Liver (tissue), 9 donors: ENCODE measurements around the gene FAM181A. TPM values are rescaled to one million over a fixed set of nuclear protein-coding genes. Genes with fewer than 3 reads are reported as not detected.

Experiments used
- DNase-seq: peaks from one replicate; pipeline ENCODE4 v3.0.0-alpha.2; 2017; ENCODE audit warnings: low spot score
- H3K27ac ChIP-seq, 2 donors: one replicate each; pipeline ENCODE4 v1.7.0; 2013; ENCODE audit warnings: inconsistent platforms in 2 of 2, low read length in 2 of 2, control low read depth in 1 of 2, low read depth in 1 of 2, mild to moderate bottlenecking in 1 of 2
- H3K27me3 ChIP-seq, 4 donors: one replicate each; pipeline versions ENCODE4 v1.6.1 to v1.7.0; 2013; ENCODE audit warnings: low read length in 3 of 4, inconsistent platforms in 1 of 4, mild to moderate bottlenecking in 1 of 4, moderate library complexity in 1 of 4; ENCODE audit not compliant: control insufficient read depth in 4 of 4, insufficient read depth in 4 of 4
- H3K36me3 ChIP-seq, 4 donors: one replicate each; pipeline versions ENCODE4 v1.6.1 to v1.7.0; 2013; ENCODE audit warnings: low read length in 3 of 4, mild to moderate bottlenecking in 3 of 4, low read depth in 1 of 4, moderate library complexity in 1 of 4; ENCODE audit not compliant: control insufficient read depth in 4 of 4, insufficient read depth in 3 of 4
- H3K4me1 ChIP-seq, 4 donors: one replicate each; pipeline versions ENCODE4 v1.6.1 to v1.7.0; 2013; ENCODE audit warnings: low read length in 3 of 4, mild to moderate bottlenecking in 3 of 4, moderate library complexity in 1 of 4; ENCODE audit not compliant: control insufficient read depth in 4 of 4, insufficient read depth in 4 of 4
- H3K4me3 ChIP-seq, 3 donors: one replicate each; pipeline versions ENCODE4 v1.6.1 to v1.7.0; 2013; ENCODE audit warnings: low read length in 3 of 3, control low read depth in 1 of 3, low read depth in 1 of 3, mild to moderate bottlenecking in 1 of 3
- H3K9ac ChIP-seq, 2 donors: one replicate each; pipeline ENCODE4 v1.7.0; 2013; ENCODE audit warnings: low read length in 2 of 2, mild to moderate bottlenecking in 2 of 2, moderate library complexity in 2 of 2, control low read depth in 1 of 2, low read depth in 1 of 2
- H3K9me3 ChIP-seq, 4 donors: one replicate each; pipeline versions ENCODE4 v1.6.1 to v1.7.0; 2013; ENCODE audit warnings: low read length in 3 of 4; ENCODE audit not compliant: control insufficient read depth in 4 of 4
- EGR1 ChIP-seq, 2 donors: IDR thresholded peaks; 2 replicates each; pipeline ENCODE4 v1.6.1; 2016 to 2018; ENCODE audit warnings: antibody characterized with exemption in 2 of 2, low read depth in 2 of 2
- FOXA2 ChIP-seq: IDR thresholded peaks from 2 replicates; pipeline ENCODE4 v1.6.1; 2016; ENCODE audit warnings: antibody characterized with exemption
- GABPA ChIP-seq, 2 donors: IDR thresholded peaks in 1 of 2; conservative IDR thresholded peaks in 1 of 2; 2 replicates each; pipeline ENCODE4 v1.6.1; 2016; ENCODE audit warnings: antibody characterized with exemption in 2 of 2, mild to moderate bottlenecking in 1 of 2, moderate library complexity in 1 of 2
- HNF4G ChIP-seq: IDR thresholded peaks from 2 replicates; pipeline ENCODE4 v1.6.1; 2016; ENCODE audit warnings: antibody characterized with exemption
- JUND ChIP-seq, 2 donors: IDR thresholded peaks; 2 replicates each; pipeline ENCODE4 v1.6.1; 2016; ENCODE audit warnings: antibody characterized with exemption in 2 of 2
- NR2F2 ChIP-seq: IDR thresholded peaks from 2 replicates; pipeline ENCODE4 v1.6.1; 2016; ENCODE audit warnings: antibody characterized with exemption
- RAD21 ChIP-seq, 2 donors: IDR thresholded peaks; 2 replicates each; pipeline ENCODE4 v1.6.1; 2016; ENCODE audit warnings: antibody characterized with exemption in 2 of 2, mild to moderate bottlenecking in 2 of 2
- REST ChIP-seq: IDR thresholded peaks from 2 replicates; pipeline ENCODE4 v1.6.1; 2016; ENCODE audit warnings: antibody characterized with exemption, mild to moderate bottlenecking
- RXRA ChIP-seq, 2 donors: IDR thresholded peaks; 2 replicates each; pipeline ENCODE4 v1.6.1; 2017 to 2018; ENCODE audit warnings: antibody characterized with exemption in 2 of 2, mild to moderate bottlenecking in 1 of 2
- SP1 ChIP-seq: IDR thresholded peaks from 2 replicates; pipeline ENCODE4 v1.6.1; 2018; ENCODE audit warnings: antibody characterized with exemption, mild to moderate bottlenecking
- TAF1 ChIP-seq: conservative IDR thresholded peaks from 2 replicates; pipeline ENCODE4 v1.6.1; 2016; ENCODE audit warnings: antibody characterized with exemption, mild to moderate bottlenecking
- YY1 ChIP-seq: IDR thresholded peaks from 2 replicates; pipeline ENCODE4 v1.6.1; 2016; ENCODE audit warnings: antibody characterized with exemption, mild to moderate bottlenecking
- ZBTB33 ChIP-seq: IDR thresholded peaks from 2 replicates; pipeline ENCODE4 v1.6.1; 2016; ENCODE audit warnings: antibody characterized with exemption
- WGBS: extraction: QIAGEN DNeasy Blood & Tissue Kit; methylation state at CpG from one replicate; pipeline ENCODE4 v1.1.7; 2013; 5-methylcytosine and 5-hydroxymethylcytosine counted together
- polyA plus RNA-seq, 2 donors: library from polyadenylated mRNA; stranded (reverse) in 1 of 2; unstranded in 1 of 2; fragments of 200-250 nt in 1 of 2; fragments of >200 nt in 1 of 2; fragmentation: Nextera tagmentation in 1 of 2; extraction: Ambion mirVana in 1 of 2; gene quantifications; one replicate each; pipeline versions ENCODE4 v1.2.1 to v1.2.3, GENCODE V29; 2013 to 2015
- total RNA-seq, 2 donors: library from RNA; depleted of rRNA; stranded (reverse); fragments of >200 nt; gene quantifications; one replicate each; pipeline ENCODE4 v1.2.3, GENCODE V29; 2014
- TF ChIP-seq, protein P1 (sequence below): fragments of 150-350 bp; IDR thresholded peaks from 2 replicates; pipeline ENCODE4 v1.5.1; 2017; ENCODE audit warnings: improper control_type of control experiment, low read depth, low read length; ENCODE audit not compliant: missing input control
- TF ChIP-seq, protein P2 (sequence below): IDR thresholded peaks from 2 replicates; pipeline ENCODE4 v1.6.1; 2016; ENCODE audit warnings: antibody characterized with exemption
- donor health status: healthy.
- donor health status: healthy.
- donor health status: healthy.
- donor health status: healthy.
- donor health status: healthy.

The FAM181A gene
- total and polyA plus RNA-seq, 4 donors: not detected

DNA sequence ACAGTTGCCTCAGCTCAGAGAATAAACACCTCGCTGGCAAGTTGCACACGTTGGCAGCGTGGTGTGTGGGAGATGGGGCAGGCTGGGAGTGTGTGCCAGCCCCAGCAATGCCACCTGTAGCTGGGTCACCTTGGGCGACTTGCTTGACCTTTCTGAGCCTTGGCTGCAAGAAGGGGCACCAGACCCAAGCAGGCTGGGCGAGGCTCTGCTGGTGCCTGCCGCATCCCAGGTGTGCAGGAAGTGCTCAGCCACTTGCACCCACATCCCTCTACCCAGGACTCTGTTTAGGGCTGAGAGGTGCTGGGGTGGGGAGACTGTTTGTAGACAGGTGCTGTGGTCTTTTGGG lies 629 bp downstream of the FAM181A start:
- no peaks in the 10 kb centered on the region for H3K36me3 ChIP-seq
- no peak for DNase-seq
- 68% methylated on average over 6 of the region's 6 CpGs for WGBS
- no peaks in the 10 kb centered on the region for H3K27me3 ChIP-seq
- no peak overlapping the region for H3K4me3 ChIP-seq
- no peak for TF ChIP-seq ZBTB33
- no peak for TF ChIP-seq NR2F2
- TF ChIP-seq, protein P1, sequence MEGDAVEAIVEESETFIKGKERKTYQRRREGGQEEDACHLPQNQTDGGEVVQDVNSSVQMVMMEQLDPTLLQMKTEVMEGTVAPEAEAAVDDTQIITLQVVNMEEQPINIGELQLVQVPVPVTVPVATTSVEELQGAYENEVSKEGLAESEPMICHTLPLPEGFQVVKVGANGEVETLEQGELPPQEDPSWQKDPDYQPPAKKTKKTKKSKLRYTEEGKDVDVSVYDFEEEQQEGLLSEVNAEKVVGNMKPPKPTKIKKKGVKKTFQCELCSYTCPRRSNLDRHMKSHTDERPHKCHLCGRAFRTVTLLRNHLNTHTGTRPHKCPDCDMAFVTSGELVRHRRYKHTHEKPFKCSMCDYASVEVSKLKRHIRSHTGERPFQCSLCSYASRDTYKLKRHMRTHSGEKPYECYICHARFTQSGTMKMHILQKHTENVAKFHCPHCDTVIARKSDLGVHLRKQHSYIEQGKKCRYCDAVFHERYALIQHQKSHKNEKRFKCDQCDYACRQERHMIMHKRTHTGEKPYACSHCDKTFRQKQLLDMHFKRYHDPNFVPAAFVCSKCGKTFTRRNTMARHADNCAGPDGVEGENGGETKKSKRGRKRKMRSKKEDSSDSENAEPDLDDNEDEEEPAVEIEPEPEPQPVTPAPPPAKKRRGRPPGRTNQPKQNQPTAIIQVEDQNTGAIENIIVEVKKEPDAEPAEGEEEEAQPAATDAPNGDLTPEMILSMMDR: no peak
- TF ChIP-seq SP1: no peak
- TF ChIP-seq EGR1 (IDR thresholded peaks at IDR 0.05; ENCODE audit: low read depth in 2 of 2): no peak
- TF ChIP-seq GABPA (IDR thresholded peaks at IDR 0.05 in 1 of 2, conservative IDR thresholded peaks at IDR 0.05 in 1 of 2): no peak
- TF ChIP-seq REST: no peak
- TF ChIP-seq HNF4G: no peak
- TF ChIP-seq JUND (IDR thresholded peaks at IDR 0.05): no peak
- TF ChIP-seq RXRA (IDR thresholded peaks at IDR 0.05): no peak
- no peak for TF ChIP-seq RAD21 (IDR thresholded peaks at IDR 0.05)
- no peak for TF ChIP-seq TAF1
- TF ChIP-seq, protein P2, sequence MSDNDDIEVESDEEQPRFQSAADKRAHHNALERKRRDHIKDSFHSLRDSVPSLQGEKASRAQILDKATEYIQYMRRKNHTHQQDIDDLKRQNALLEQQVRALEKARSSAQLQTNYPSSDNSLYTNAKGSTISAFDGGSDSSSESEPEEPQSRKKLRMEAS: no peak
- H3K4me1 ChIP-seq: no peaks in the 10 kb centered on the region
- H3K9ac ChIP-seq: no peak overlapping the region
- no peaks in the 10 kb centered on the region for H3K9me3 ChIP-seq
- no peak overlapping the region for H3K27ac ChIP-seq

DNA sequence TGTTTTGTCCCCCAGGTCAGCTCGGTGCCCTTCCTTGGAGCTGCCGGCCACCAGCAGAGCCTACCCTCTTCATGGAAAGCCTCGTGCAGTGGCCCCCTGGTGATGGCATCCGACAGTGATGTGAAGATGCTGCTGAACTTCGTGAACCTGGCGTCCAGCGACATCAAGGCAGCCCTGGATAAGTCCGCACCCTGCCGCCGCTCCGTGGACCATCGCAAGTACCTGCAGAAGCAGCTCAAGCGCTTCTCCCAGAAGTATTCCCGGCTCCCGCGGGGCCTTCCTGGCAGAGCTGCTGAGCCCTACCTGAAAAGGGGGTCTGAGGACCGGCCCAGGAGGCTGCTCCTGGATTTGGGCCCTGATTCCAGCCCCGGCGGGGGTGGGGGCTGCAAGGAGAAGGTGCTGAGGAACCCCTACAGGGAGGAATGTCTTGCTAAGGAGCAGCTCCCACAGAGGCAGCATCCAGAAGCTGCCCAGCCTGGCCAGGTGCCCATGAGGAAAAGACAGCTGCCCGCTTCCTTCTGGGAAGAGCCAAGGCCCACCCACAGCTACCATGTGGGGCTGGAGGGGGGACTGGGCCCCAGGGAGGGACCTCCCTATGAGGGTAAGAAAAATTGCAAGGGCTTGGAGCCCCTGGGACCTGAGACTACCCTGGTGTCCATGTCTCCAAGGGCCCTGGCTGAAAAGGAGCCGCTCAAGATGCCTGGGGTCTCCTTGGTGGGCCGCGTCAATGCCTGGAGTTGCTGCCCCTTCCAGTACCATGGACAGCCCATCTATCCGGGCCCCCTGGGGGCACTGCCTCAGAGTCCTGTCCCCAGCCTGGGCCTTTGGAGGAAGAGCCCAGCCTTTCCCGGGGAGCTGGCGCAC lies 1.3 kb downstream of the FAM181A start:
- 84% methylated on average over 26 of the region's 26 CpGs for WGBS
- Histone ChIP-seq H3K4me1 (no peaks in the 10 kb centered on the region), H3K4me3 (no peak overlapping the region), H3K36me3 (no peaks in the 10 kb centered on the region), H3K9ac (no peak overlapping the region), H3K27me3 (no peaks in the 10 kb centered on the region), H3K27ac (no peak overlapping the region), H3K9me3 (no peaks in the 10 kb centered on the region)
- no peak for TF ChIP-seq FOXA2
- no peak for TF ChIP-seq YY1
- no peak for TF ChIP-seq EGR1 (IDR thresholded peaks at IDR 0.05; ENCODE audit: low read depth in 2 of 2)
- TF ChIP-seq NR2F2: no peak
- no peak for TF ChIP-seq RAD21 (IDR thresholded peaks at IDR 0.05)
- TF ChIP-seq, protein P1: no peak
- TF ChIP-seq SP1: no peak
- no peak for TF ChIP-seq GABPA (IDR thresholded peaks at IDR 0.05 in 1 of 2, conservative IDR thresholded peaks at IDR 0.05 in 1 of 2)
- DNase-seq: no peak
